B cell (primary cell): ENCODE results near the gene EFCAB12. TPM values are rescaled to one million over a fixed set of nuclear protein-coding genes. Genes with fewer than 3 reads are reported as not detected.

Source experiments
- ATAC-seq: fragments of 200-7000 bp; cut with Tn5 transposase; one replicate; pipeline ENCODE4 v1.10.0; 2021; ENCODE audit warnings: low read depth, mild to moderate bottlenecking, moderate number of reproducible peaks, moderate library complexity
- CTCF ChIA-PET: fragments of 350-600 bp; sonication (Branson Sonifier 250); formaldehyde crosslinking; loops from one replicate; lab custom pipeline; 2021; ENCODE audit warnings: antibody characterized with exemption, inconsistent platforms; lab: Charles Lee
- POLR2A ChIA-PET: fragments of 350-600 bp; sonication (Branson Sonifier 250); formaldehyde crosslinking; loops from one replicate; lab custom pipeline; 2021; ENCODE audit warnings: antibody characterized with exemption; lab: Charles Lee
- DNase-seq: peaks from one replicate; pipeline ENCODE4 v3.0.0; 2013
- H2AFZ ChIP-seq: 2 replicates; pipeline ENCODE4 v1.6.1; 2012; ENCODE audit warnings: mild to moderate bottlenecking, low read depth, low read length; ENCODE audit not compliant: insufficient read depth, poor library complexity, severe bottlenecking
- H3K27ac ChIP-seq, 2 donors: 1 replicate in 1 of 2; 2 replicates in 1 of 2; pipeline ENCODE4 v1.5.1; 2012 to 2013; ENCODE audit warnings: low read length in 2 of 2, mild to moderate bottlenecking in 2 of 2, moderate library complexity in 1 of 2
- H3K27me3 ChIP-seq, 4 experiments: fragments of 200-600 bp in 1 of 4; sonication (generic) in 1 of 4; replicated peaks in 1 of 4; 1 replicate in 2 of 4; 2 replicates in 2 of 4; pipeline versions ENCODE4 v1.6.1 to v1.7.0; 2013 to 2016; ENCODE audit warnings: low read length in 3 of 4, mild to moderate bottlenecking in 2 of 4, mixed read lengths in 1 of 4, moderate library complexity in 1 of 4; ENCODE audit not compliant: insufficient read depth in 4 of 4, control insufficient read depth in 3 of 4; ENCODE audit errors: control extremely low read depth in 1 of 4
- H3K36me3 ChIP-seq, 2 experiments: replicated peaks in 1 of 2; 1 replicate in 1 of 2; 2 replicates in 1 of 2; pipeline versions ENCODE4 v1.6.1 to v1.7.1; 2013; ENCODE audit warnings: low read length in 1 of 2; ENCODE audit not compliant: insufficient read depth in 2 of 2, control insufficient read depth in 1 of 2; ENCODE audit errors: control extremely low read depth in 1 of 2, extremely low read depth in 1 of 2
- H3K4me1 ChIP-seq, 2 donors: fragments of 200-600 bp in 1 of 2; sonication (generic) in 1 of 2; 1 replicate in 1 of 2; 2 replicates in 1 of 2; pipeline versions ENCODE4 v1.5.1 to v1.6.1; 2013 to 2017; ENCODE audit warnings: low read length in 2 of 2; ENCODE audit not compliant: control insufficient read depth in 2 of 2, insufficient read depth in 2 of 2
- H3K4me2 ChIP-seq: replicated peaks from 2 replicates; pipeline ENCODE3; 2012; ENCODE audit warnings: mild to moderate bottlenecking, low read depth, low read length; ENCODE audit not compliant: poor library complexity, severe bottlenecking
- H3K4me3 ChIP-seq, 5 experiments: fragments of 200-600 bp in 1 of 5; sonication (generic) in 1 of 5; 1 replicate in 3 of 5; 2 replicates in 2 of 5; pipeline versions ENCODE4 v1.5.1 to v1.7.0; 2011 to 2016; ENCODE audit warnings: low read length in 4 of 5, mild to moderate bottlenecking in 4 of 5, low read depth in 2 of 5, control low read depth in 1 of 5, moderate library complexity in 1 of 5; ENCODE audit not compliant: insufficient read depth in 1 of 5; ENCODE audit errors: control extremely low read depth in 1 of 5, extremely low read depth in 1 of 5
- H3K79me2 ChIP-seq: fragments of 200-600 bp; sonication (generic); one replicate; pipeline ENCODE4 v1.6.0; 2016; ENCODE audit warnings: low read length; ENCODE audit not compliant: control insufficient read depth, insufficient read depth
- H3K9ac ChIP-seq: fragments of 200-600 bp; sonication (generic); 2 replicates; pipeline ENCODE4 v1.6.1; 2017; ENCODE audit warnings: mild to moderate bottlenecking, low read length, moderate library complexity
- H3K9me3 ChIP-seq, 3 donors: one replicate each; pipeline versions ENCODE4 v1.6.1 to v1.7.1; 2013; ENCODE audit warnings: low read length in 2 of 3; ENCODE audit not compliant: control insufficient read depth in 2 of 3, insufficient read depth in 1 of 3; ENCODE audit errors: control extremely low read depth in 1 of 3
- H4K20me1 ChIP-seq: 2 replicates; pipeline ENCODE4 v1.6.0; 2012; ENCODE audit warnings: mild to moderate bottlenecking, low read length; ENCODE audit not compliant: insufficient read depth, control insufficient read depth, poor library complexity, severe bottlenecking
- H3K27ac Mint-ChIP-seq: one replicate; pipeline ENCODE4 v1.8.0; 2021; ENCODE audit warnings: mixed read lengths
- H3K27me3 Mint-ChIP-seq: one replicate; pipeline ENCODE4 v1.8.0; 2021; ENCODE audit warnings: mixed read lengths
- H3K4me1 Mint-ChIP-seq: one replicate; pipeline ENCODE4 v1.8.0; 2021; ENCODE audit warnings: mixed read lengths
- H3K4me3 Mint-ChIP-seq: one replicate; pipeline ENCODE4 v1.8.0; 2021; ENCODE audit warnings: mixed read lengths
- H3K9me3 Mint-ChIP-seq: one replicate; pipeline ENCODE4 v1.8.0; 2022; ENCODE audit warnings: mixed read lengths; ENCODE audit not compliant: insufficient read depth
- CTCF ChIP-seq: fragments of 200-600 bp; IDR thresholded peaks from one replicate; pipeline ENCODE4 v1.8.0; 2022; ENCODE audit warnings: antibody characterized with exemption, mild to moderate bottlenecking
- EZH2 ChIP-seq: IDR thresholded peaks from 2 replicates; pipeline ENCODE4 v1.6.1; 2012; ENCODE audit warnings: borderline replicate concordance, low read depth, mild to moderate bottlenecking, moderate library complexity, low read length; ENCODE audit not compliant: insufficient read depth, poor library complexity, severe bottlenecking
- WGBS: methylation state at CpG from one replicate; pipeline ENCODE4 v1.1.5; 2013; ENCODE audit warnings: missing lambda C conversion rate; ENCODE audit not compliant: insufficient coverage; 5-methylcytosine and 5-hydroxymethylcytosine counted together
- intact Hi-C: fragments of 100-400 bp; cut with micrococcal nuclease; formaldehyde crosslinking; loops from one replicate; pipeline ENCODE4 v1.10.0; 2022
- polyA plus RNA-seq: library from polyadenylated mRNA; depleted of rRNA; stranded (reverse); fragments of >200 nt; gene quantifications from 2 replicates; pipeline ENCODE4 v1.2.3, GENCODE V29; 2012
- total RNA-seq, 2 donors: library from RNA; stranded (reverse); fragments of 120-200 nt in 1 of 2; gene quantifications; 1 replicate in 1 of 2; 2 replicates in 1 of 2; pipeline versions ENCODE4 v1.2.3 to v1.2.4, GENCODE V29; 2013 to 2022

Gene EFCAB12
- total and polyA plus RNA-seq, 2 donors (not counting 1 experiment from before 2014, with no cell fraction given), result 3.5 to 6.5 TPM

- CTCF ChIA-PET, result no interaction called here
These were observed 18.9 kb downstream of the EFCAB12 start for GRCh38 chr3:129409541-129409940.

GRCh38 chr3:129404610-129405009 is 23.8 kb downstream of the EFCAB12 start:
- POLR2A ChIA-PET, result no interaction called here
- H3K4me3 Mint-ChIP-seq, result no peak overlapping the region
- H3K27me3 Mint-ChIP-seq, result no peaks in the 10 kb centered on the region

More at GRCh38 chr3:129409541-129409940, 18.9 kb downstream of the EFCAB12 start:
- no peak overlapping the region for H2AFZ ChIP-seq
- H3K79me2 ChIP-seq, result no peaks in the 10 kb centered on the region
- H3K4me3 ChIP-seq, result no peak overlapping the region
- peaks cover 0 to 4% (median 0%) of the 10 kb centered on the region in 3 donors for H3K9me3 ChIP-seq
- peaks cover 0 to 9% of the 10 kb centered on the region in 2 donors for H3K4me1 ChIP-seq
- no peak overlapping the region for H3K27ac ChIP-seq
- ATAC-seq, result no peak
- no peak overlapping the region for H3K9ac ChIP-seq
- peaks cover 14% of the 10 kb centered on the region for H3K4me1 Mint-ChIP-seq
- no peaks in the 10 kb centered on the region for H3K27me3 ChIP-seq
- H4K20me1 ChIP-seq, result no peaks in the 10 kb centered on the region
- no peaks in the 10 kb centered on the region for H3K9me3 Mint-ChIP-seq
- POLR2A ChIA-PET, result no interaction called here
- WGBS, result no CpG with 5 or more reads among the region's 2 CpGs
- intact Hi-C loops, result no loop called here
- H3K4me3 Mint-ChIP-seq, result no peak overlapping the region
- peak overlapping the region; percentile 8 for H3K4me2 ChIP-seq
- no peaks in the 10 kb centered on the region for H3K36me3 ChIP-seq
- no peak for DNase-seq
- no peaks in the 10 kb centered on the region for H3K27me3 Mint-ChIP-seq
- TF ChIP-seq CTCF, result no peak
- peak overlapping the region; percentile 26 for H3K27ac Mint-ChIP-seq

More at GRCh38 chr3:129404610-129405009, 23.8 kb downstream of the EFCAB12 start:
- CTCF ChIA-PET, result interaction anchor here (1.4 to 2.6 kb wide), 2 partner anchors 9 to 20 kb away, joined by 3 to 12 read pairs; no protein-coding TSS in a partner anchor
- no peak overlapping the region for H3K27ac Mint-ChIP-seq
- ATAC-seq (no peak), DNase-seq (no peak)
- H3K4me1 Mint-ChIP-seq, result peaks cover 12% of the 10 kb centered on the region
- Histone ChIP-seq H3K79me2 (no peaks in the 10 kb centered on the region), H3K4me1 (peaks cover 6 to 15% of the 10 kb centered on the region in 2 donors), H3K27ac (no peak overlapping the region), H3K4me2 (no peak overlapping the region), H4K20me1 (no peaks in the 10 kb centered on the region), H3K27me3 (no peaks in the 10 kb centered on the region), H3K36me3 (no peaks in the 10 kb centered on the region), H2AFZ (no peak overlapping the region), H3K4me3 (no peak overlapping the region), H3K9me3 (no peaks in the 10 kb centered on the region), H3K9ac (no peak overlapping the region)
- intact Hi-C loops, result no loop called here
- WGBS, result 49% methylated on average over 3 of the region's 5 CpGs
- H3K9me3 Mint-ChIP-seq, result no peaks in the 10 kb centered on the region
- no peak for TF ChIP-seq EZH2
- TF ChIP-seq CTCF, result no peak
